HUDEP-2 (cell line): ENCODE results near the gene NISCH.

ENCODE experiments used
- DNase-seq, 76 experiments: peaks; one replicate each; lab custom pipeline; 2025; ENCODE audit not compliant: unreplicated experiment in 76 of 76; lab: John Stamatoyannopoulos, UW

Gene NISCH

DNA sequence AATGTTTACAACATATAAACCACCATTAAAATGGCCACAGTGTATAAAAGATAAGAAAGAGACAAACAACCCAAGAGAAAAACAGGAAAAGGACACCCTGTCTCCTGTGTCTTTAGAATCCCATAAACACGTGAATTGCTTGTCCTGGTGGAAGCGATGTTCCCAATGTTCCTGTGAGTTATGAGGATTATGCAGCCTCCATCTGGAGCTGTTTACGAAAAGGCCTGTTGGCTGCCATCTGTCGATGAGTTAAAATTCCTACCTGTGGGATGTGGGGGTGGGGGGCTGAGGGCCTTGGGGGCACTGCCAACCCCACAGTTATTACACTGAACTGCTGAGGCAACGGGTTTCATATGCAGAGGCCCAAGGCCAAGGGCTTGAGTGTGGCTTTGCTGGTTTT lies 13.6 kb downstream of the NISCH start:
- DNase-seq: no peak

- no peak for DNase-seq
These were observed 15.5 kb downstream of the NISCH start for GRCh38 chr3:52470920-52471319.

DNA sequence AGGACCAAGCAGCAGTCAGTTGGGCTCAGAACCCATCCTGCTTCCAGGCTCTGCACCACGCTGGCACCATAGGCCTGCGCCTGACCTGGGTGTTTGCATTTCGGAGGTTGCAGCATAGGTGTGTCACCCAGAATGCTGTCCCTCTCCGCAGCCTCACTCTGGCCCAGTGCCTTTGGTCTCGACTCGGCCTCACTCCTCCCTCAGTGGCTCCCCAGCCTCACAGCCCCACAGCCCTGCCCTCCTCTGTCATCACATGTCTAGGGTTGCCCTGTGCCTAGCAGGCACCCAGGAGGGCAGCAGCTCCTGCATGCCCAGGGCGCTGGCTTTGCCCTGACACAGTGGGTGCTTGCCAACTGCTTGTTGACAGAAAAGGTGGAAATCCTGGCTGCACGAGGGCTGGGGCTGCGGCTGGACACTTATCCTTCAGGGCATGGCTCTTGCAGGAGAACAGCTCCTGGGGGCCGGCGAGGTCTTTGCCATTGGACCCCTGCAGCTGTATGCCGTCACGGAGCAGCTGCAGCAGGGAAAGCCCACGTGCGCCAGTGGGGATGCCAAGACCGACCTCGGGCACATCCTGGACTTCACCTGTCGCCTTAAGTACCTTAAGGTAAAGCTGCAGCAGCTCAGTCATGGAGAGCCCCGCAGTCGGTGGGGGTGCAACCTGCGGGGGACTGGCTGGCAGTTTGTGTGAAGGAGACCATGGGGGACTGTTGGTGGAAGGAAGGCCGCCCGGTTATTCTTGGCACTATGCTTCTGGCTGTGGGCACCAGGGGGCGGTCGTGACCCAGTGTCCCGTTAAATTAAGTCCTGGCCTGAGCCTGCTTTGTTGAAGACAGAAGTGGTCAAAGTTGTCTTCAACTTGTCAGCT lies 16.2 kb downstream of the NISCH start:
- DNase-seq: peak in 43 of 76 experiments; percentile 6 to 48 (median 22)

- no peak for DNase-seq
These were observed 17.0 kb downstream of the NISCH start for GRCh38 chr3:52472239-52473000.

DNA sequence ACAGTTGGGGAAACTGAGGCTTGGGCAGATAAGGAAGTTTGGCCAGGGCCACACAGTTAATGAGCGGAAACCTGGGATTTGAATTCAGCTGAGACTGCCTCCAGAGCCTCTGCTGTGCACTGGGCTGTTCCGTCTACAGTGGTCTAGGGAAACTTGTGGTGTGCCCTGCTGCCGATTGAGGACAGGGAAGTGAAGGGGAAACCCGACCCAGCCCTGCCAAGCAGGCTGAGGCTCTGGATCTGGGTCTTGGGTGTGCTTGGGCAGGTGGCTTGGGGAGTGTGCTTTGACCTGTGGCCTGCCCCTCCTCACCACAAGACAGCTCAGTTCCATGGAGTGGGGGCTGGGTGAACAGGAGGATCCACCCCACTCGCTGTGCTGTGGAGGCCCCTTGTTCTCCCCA lies 17.6 kb downstream of the NISCH start:
- DNase-seq: no peak

GRCh38 chr3:52477076-52477795 lies 21.8 kb downstream of the NISCH start:
- no peak for DNase-seq

DNA sequence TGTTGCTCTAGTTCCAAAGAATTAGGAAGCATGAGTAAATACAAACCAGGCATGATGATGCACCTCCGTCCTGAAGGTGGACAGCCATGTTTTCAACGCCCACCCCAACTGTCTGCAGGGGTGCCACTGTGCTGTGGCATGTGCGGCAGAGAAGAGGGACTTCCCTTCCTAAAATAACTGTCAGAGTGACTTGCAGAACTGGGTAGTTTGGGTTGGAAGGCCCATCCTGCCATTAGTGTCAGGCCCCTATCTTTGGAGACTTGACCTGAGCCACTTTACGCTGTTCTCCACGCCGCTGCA lies 22.3 kb downstream of the NISCH start:
- DNase-seq: no peak

- no peak for DNase-seq
These were observed 23.9 kb downstream of the NISCH start for GRCh38 chr3:52479037-52479876.

GRCh38 chr3:52479877-52480575 lies 24.6 kb downstream of the NISCH start:
- DNase-seq: no peak

GRCh38 chr3:52480768-52481715 lies 25.6 kb downstream of the NISCH start:
- DNase-seq: no peak

GRCh38 chr3:52481819-52482521 lies 26.6 kb downstream of the NISCH start:
- DNase-seq: peak in 6 of 76 experiments; percentile 5 to 27 (median 10)

- DNase-seq: no peak
These were observed 27.7 kb downstream of the NISCH start for GRCh38 chr3:52483081-52483480.

DNA sequence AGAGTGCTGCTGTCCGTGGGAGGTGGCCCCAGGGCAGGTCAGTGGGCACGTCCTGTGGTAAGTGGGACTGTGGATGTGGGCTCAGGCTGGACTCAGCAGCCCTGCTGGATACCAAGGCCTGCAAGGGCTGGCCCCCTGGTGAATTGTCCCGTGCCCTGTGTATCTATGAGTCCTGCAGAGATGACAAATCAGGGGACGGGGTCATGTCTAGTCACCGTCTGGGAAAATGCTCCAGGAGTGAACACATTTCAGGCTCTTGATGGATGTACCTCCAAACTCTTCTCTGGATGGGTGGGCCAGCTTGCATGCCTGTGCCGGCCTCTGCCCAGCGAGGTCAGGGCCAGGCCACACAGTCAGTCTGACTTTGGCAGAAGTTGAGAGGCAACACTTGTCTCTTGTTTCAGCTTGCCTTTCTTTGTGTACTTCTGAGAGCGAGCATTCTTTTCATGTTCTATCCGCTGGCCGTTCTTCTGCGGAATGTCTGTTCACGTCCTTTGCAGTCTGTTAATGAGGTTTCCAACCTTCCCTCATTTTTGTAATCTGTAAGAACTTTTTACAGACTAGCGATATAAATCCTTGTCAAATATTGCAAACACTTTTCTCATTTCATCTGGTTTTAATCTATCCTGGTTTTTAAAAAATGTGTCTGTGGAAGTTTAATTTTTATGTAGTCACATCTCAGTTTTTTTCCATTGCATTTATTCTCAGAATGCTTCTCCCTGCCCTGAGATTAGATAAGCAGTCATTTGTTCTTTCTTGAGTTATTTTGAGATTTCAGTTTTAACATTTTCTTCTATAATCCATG lies 28.4 kb downstream of the NISCH start:
- DNase-seq: no peak

GRCh38 chr3:52484680-52485461 lies 29.5 kb downstream of the NISCH start:
- DNase-seq: no peak

DNA sequence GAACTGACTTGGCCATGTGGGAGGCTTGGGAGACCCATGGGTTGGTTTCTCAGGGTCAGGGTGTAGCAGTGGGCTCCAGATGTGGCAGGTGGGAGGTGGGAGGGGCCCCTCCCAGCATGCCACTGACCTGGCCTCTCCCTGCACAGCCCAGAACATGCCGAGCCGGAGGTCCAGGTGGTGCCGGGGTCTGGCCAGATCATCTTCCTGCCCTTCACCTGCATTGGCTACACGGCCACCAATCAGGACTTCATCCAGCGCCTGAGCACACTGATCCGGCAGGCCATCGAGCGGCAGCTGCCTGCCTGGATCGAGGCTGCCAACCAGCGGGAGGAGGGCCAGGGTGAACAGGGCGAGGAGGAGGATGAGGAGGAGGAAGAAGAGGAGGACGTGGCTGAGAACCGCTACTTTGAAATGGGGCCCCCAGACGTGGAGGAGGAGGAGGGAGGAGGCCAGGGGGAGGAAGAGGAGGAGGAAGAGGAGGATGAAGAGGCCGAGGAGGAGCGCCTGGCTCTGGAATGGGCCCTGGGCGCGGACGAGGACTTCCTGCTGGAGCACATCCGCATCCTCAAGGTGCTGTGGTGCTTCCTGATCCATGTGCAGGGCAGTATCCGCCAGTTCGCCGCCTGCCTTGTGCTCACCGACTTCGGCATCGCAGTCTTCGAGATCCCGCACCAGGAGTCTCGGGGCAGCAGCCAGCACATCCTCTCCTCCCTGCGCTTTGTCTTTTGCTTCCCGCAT lies 31.8 kb downstream of the NISCH start:
- no peak for DNase-seq
